Measurements from ENCODE around the gene SLC9A1.
A peak's percentile ranks its signal among the peaks of the same experiment; 100 is the strongest.

SLC9A1 gene

GRCh38 chr1:27101696-27102095, 53.2 kb downstream of the SLC9A1 start:
- no peak for DNase-seq

GRCh38 chr1:27101054-27101491, 53.9 kb downstream of the SLC9A1 start:
- no peak for DNase-seq

GRCh38 chr1:27100335-27101053, 54.4 kb downstream of the SLC9A1 start:
- DNase-seq = no peak

- peak in 1 of 2 donors; percentile 71 for DNase-seq
Observed at GRCh38 chr1:27099587-27100334, 55.2 kb downstream of the SLC9A1 start.

GRCh38 chr1:27099135-27099586, 55.8 kb downstream of the SLC9A1 start:
- DNase-seq = no peak

GRCh38 chr1:27098431-27099134, 56.3 kb downstream of the SLC9A1 start:
- DNase-seq = no peak

GRCh38 chr1:27097484-27097917, 57.4 kb downstream of the SLC9A1 start:
- DNase-seq = peak; percentile 78 to 79

- DNase-seq = no peak
Observed at GRCh38 chr1:27095576-27095975, 59.3 kb downstream of the SLC9A1 start.

GRCh38 chr1:27092888-27093287, 62.0 kb downstream of the SLC9A1 start:
- DNase-seq = no peak

GRCh38 chr1:27090911-27091310, 64.0 kb downstream of the SLC9A1 start:
- DNase-seq = no peak

GRCh38 chr1:27087371-27088220, 67.3 kb downstream of the SLC9A1 start:
- no peak for DNase-seq

GRCh38 chr1:27086628-27087027, 68.3 kb downstream of the SLC9A1 start:
- no peak for DNase-seq

- DNase-seq = no peak
Observed at GRCh38 chr1:27086026-27086425, 68.9 kb downstream of the SLC9A1 start.

GRCh38 chr1:27084107-27084506, 70.8 kb downstream of the SLC9A1 start:
- DNase-seq = no peak

GRCh38 chr1:27077968-27078367, 77.0 kb downstream of the SLC9A1 start:
- DNase-seq = no peak

- DNase-seq = no peak
Observed at GRCh38 chr1:27076803-27077202, 78.1 kb downstream of the SLC9A1 start.

- no peak for DNase-seq
Observed at GRCh38 chr1:27074175-27074780, 80.6 kb downstream of the SLC9A1 start.

- no peak for DNase-seq
Observed at GRCh38 chr1:27071049-27071416, 83.9 kb downstream of the SLC9A1 start.

GRCh38 chr1:27070390-27071048, 84.4 kb downstream of the SLC9A1 start:
- DNase-seq = no peak

- no peak for DNase-seq
Observed at GRCh38 chr1:27068922-27069321, 86.0 kb downstream of the SLC9A1 start.

- DNase-seq = no peak
Observed at GRCh38 chr1:27065999-27066630, 88.8 kb downstream of the SLC9A1 start.
